Activated CD4-positive, alpha-beta memory T cell treated with anti-CD3 and anti-CD28 coated beads, Interleukin-2, amount 10 ng/mL, durations not matched to agents 7 days and 5 days (primary cell): ENCODE measurements around the gene P3H2. TPM values are rescaled to one million over a fixed set of nuclear protein-coding genes. Genes with fewer than 3 reads are reported as not detected.

Source experiments
- CTCF ChIA-PET: fragments of 350-600 bp; sonication (Branson Sonifier 250); formaldehyde crosslinking; loops from one replicate; lab custom pipeline; 2021; ENCODE audit warnings: antibody characterized with exemption, inconsistent platforms; lab: Charles Lee
- POLR2A ChIA-PET: fragments of 350-600 bp; sonication (Branson Sonifier 250); formaldehyde crosslinking; loops from one replicate; lab custom pipeline; 2021; ENCODE audit warnings: antibody characterized with exemption; lab: Charles Lee
- DNase-seq: peaks from one replicate; pipeline ENCODE4 v3.0.0-alpha.2; 2020
- H3K27ac Mint-ChIP-seq: one replicate; pipeline ENCODE4 v1.8.0; 2021; ENCODE audit warnings: mild to moderate bottlenecking, mixed read lengths
- H3K27me3 Mint-ChIP-seq: one replicate; pipeline ENCODE4 v1.8.0; 2021; ENCODE audit warnings: mixed read lengths
- H3K36me3 Mint-ChIP-seq: one replicate; pipeline ENCODE4 v1.8.0; 2021; ENCODE audit warnings: low read depth, mixed read lengths
- H3K4me1 Mint-ChIP-seq: one replicate; pipeline ENCODE4 v1.8.0; 2021; ENCODE audit warnings: mixed read lengths
- H3K4me3 Mint-ChIP-seq: one replicate; pipeline ENCODE4 v1.8.0; 2021; ENCODE audit warnings: mild to moderate bottlenecking, mixed read lengths
- H3K9me3 Mint-ChIP-seq: one replicate; pipeline ENCODE4 v1.8.0; 2021; ENCODE audit warnings: mixed read lengths
- total RNA-seq, 2 experiments: library from RNA; stranded (reverse); gene quantifications; one replicate each; pipeline ENCODE4 v1.2.3, GENCODE V29; 2021

The P3H2 gene
- total RNA-seq, 2 experiments from 2014 or later = not detected

DNA sequence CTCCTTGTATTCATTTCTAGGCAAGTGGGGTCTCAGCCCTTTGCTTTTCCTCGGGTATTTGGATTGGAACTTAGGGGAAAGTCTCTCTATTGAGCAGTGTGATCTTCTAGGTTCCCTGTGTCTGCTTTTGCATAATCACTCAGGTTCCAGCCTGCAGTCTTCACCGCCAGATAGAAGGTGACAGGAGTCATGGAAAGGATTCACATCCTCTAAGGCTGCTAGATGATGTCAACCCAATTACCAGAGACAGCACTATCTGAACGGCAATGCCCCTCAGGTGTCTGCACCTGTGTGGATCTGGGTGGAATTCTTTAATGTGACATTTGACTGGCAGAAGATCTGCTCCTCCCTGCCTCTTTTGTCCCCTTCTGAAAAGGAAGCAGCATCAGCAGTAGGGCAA lies 177.7 kb downstream of the P3H2 start:
- Mint-ChIP-seq H3K4me3 (no peak overlapping the region), H3K36me3 (no peaks in the 10 kb centered on the region), H3K27ac (no peak overlapping the region), H3K9me3 (no peaks in the 10 kb centered on the region), H3K27me3 (no peaks in the 10 kb centered on the region), H3K4me1 (no peaks in the 10 kb centered on the region)
- CTCF ChIA-PET = interaction anchor here (1.2 kb wide), 1 partner anchor 18 kb away, joined by 3 read pairs; no protein-coding TSS in a partner anchor
- POLR2A ChIA-PET = no interaction called here
- DNase-seq = no peak

DNA sequence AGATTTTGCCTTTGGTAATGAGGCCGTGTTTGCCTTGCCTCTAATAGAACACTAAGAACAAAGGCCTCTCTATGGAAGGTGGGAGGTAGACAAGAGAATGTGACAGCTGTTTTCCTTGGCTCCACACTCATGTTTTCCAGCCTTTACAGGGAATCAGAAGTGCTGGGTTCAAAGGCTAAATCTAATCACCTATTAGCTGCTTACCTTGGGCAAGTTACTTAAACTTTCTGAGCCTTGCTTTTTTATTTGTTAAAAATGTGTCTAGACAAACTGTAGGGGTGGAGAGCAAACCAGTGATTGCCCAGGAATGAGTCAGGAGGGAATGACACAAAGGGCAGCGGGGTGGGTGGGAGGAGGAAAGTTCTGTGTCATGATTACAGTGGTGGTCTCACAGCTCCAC lies 179.0 kb downstream of the P3H2 start:
- no peak for DNase-seq
- H3K36me3 Mint-ChIP-seq = no peaks in the 10 kb centered on the region
- no peaks in the 10 kb centered on the region for H3K4me1 Mint-ChIP-seq
- H3K27me3 Mint-ChIP-seq = no peaks in the 10 kb centered on the region
- no peaks in the 10 kb centered on the region for H3K9me3 Mint-ChIP-seq
- no peak overlapping the region for H3K4me3 Mint-ChIP-seq
- ChIA-PET CTCF (interaction anchor here (1.2 kb wide), 1 partner anchor 20 kb away, joined by 3 read pairs; no protein-coding TSS in a partner anchor), POLR2A (no interaction called here)
- H3K27ac Mint-ChIP-seq = no peak overlapping the region

DNA sequence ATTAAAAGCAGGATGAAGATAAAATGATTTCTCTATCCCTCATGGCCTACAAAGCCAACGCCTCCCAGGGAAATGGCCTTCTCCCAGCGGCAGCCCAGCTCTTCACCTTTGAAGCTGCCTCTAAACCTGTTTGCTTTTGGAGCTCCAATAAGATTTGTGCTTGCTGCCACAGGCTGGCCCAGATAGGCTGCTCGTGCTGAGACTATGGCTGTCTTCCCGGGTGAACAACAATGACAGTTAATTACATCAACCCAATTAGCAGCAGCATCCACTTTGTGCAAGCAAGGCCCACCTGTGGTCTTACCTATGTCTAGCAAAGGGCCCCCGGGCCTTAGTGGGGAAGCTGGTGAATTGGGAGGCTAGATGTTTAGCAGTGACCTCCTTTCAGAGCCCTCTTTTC lies 179.6 kb downstream of the P3H2 start:
- DNase-seq = no peak
- ChIA-PET POLR2A (no interaction called here), CTCF (no interaction called here)
- Mint-ChIP-seq H3K36me3 (no peaks in the 10 kb centered on the region), H3K4me3 (no peak overlapping the region), H3K9me3 (no peaks in the 10 kb centered on the region), H3K27ac (no peak overlapping the region), H3K4me1 (no peaks in the 10 kb centered on the region), H3K27me3 (no peaks in the 10 kb centered on the region)

DNA sequence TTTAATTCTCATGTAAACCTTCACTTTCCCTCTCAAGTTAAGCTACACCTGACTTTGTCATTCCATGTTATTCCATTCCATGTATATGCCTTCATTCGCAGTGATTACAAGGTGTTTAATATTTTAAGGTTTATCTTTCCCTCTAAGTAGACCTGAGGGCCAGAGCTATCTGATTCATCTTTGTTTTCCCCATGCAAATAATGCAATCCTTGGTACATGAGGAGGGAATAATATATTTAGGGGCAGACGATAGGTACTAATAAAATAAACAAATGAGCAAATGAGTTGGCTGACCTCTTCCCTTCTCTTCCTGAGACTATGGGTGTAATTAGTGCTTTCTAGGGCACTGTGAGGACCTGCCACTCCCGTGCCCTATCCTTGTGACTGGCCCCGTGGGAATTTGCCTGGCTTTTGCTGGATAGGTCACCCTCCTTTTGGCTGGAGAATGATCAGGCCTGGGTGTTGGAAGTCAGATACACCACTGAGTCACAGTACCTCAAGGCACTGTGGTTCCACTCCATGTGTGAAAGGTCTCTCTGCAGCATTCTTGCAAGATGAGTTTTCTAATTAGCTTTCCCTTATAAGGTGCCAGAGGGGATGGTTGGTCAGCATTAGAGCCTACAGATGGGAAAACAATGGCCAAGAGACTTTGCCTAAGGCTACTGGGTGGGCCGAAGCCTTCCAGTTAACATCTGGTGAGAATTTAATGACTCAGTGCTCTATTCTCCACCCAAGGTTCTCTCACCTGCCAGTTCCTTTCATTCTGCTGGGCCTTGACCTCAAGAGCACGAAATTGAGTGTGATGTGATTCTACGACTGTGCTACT lies 183.2 kb downstream of the P3H2 start:
- Mint-ChIP-seq H3K4me1 (no peaks in the 10 kb centered on the region), H3K36me3 (no peaks in the 10 kb centered on the region), H3K27me3 (no peaks in the 10 kb centered on the region), H3K4me3 (no peak overlapping the region), H3K9me3 (no peaks in the 10 kb centered on the region), H3K27ac (no peak overlapping the region)
- ChIA-PET CTCF (no interaction called here), POLR2A (no interaction called here)
- no peak for DNase-seq

DNA sequence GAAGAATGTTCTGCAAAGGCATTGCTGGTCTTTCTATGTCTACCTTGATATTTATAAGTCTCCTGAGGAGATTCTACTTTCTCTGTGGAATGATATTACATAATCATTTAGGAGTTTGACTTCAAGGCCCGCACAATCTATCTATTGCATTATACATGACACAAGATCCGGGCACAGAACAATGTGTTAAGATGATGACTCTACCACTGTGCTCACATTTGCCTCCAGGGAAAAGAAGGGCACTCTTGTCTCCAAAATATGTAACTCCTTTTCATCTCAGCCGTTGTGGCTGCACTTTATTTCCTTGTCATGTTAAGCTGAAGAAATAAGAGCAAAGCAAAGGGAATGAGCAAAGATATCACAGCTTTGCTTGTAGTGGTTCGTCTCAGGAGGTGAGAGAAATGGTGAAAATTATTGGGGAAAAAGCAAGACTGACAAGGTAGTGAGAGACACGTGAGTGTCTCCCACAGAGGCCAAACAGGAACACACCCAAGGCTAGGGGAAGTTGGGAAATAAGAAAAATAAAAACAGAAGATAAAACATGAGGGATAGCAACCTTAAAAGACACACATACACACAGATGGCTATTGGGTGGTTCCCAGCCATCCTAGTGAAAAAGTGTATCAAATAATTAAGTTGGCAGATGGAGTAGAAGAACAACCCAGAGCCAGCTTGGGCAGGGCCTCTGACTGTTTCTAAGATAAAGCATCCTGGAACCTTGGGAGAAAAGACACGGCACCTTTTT lies 184.3 kb downstream of the P3H2 start:
- POLR2A ChIA-PET = no interaction called here
- Mint-ChIP-seq H3K4me1 (no peaks in the 10 kb centered on the region), H3K4me3 (no peak overlapping the region), H3K36me3 (no peaks in the 10 kb centered on the region), H3K9me3 (no peaks in the 10 kb centered on the region), H3K27ac (no peak overlapping the region), H3K27me3 (no peaks in the 10 kb centered on the region)
- CTCF ChIA-PET = no interaction called here
- DNase-seq = no peak

DNA sequence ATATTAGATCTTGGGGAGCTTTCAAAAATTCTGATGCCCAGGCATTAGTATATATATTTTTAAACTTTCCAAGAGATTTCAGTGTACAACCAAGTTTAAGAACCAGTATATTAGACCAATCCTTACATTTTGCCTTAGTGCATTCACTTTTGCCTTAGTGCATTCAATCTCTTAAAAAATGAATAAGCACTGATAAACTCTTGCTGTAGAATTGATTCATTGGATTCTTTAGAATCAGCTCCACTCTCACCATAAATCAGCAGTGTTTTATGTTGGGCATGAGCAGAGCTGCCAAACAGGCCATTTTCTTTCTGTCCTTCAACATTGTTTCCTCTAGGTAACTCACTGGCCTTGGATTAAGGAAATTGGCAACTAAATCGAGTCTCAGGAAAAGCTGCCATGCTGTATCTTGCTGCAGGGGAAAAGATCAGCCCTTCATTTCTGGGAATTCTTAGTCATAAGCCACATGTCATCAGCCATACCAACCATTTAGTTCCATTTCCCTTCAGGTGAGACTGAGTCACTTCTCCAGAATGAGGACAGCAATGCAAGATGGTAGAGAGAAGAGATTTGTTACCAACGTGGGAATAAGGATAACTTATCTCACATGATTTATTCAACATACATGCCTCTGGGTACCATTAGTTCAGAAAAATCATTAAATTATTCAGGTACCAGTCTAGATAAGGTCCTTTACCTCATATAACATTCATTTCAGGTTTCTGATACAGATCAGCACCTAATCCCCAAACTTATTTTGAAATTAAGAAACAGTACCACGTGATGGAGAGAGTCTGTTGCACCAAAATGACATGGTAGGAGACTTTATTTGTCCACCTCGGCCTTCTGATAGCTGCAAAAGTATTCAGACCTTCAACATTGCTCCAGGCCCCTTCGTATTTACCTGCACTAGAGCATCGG lies 192.5 kb downstream of the P3H2 start:
- Mint-ChIP-seq H3K4me3 (no peak overlapping the region), H3K27ac (no peak overlapping the region), H3K27me3 (no peaks in the 10 kb centered on the region), H3K36me3 (no peaks in the 10 kb centered on the region), H3K4me1 (peaks cover 9% of the 10 kb centered on the region), H3K9me3 (no peaks in the 10 kb centered on the region)
- POLR2A ChIA-PET = no interaction called here
- DNase-seq = no peak
- CTCF ChIA-PET = no interaction called here

DNA sequence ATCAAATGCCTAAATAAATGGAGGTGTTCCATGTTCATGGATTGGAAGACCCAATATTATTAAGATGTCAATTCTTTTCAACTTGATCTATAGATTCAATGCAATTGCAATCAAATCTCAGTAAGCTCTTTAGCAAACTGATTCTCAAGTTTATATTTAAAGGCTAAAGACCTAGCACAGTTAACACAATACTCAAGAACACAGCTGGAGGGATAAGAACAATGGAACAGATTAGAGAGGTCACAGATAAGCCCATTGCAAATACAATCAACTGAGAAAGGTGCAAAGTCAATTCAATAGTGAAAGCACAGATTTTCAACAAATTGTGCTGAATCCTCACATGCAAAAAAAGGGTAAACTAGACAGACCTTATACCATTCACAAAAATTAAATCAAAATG lies 198.9 kb downstream of the P3H2 start:
- H3K27me3 Mint-ChIP-seq = no peaks in the 10 kb centered on the region
- H3K27ac Mint-ChIP-seq = no peak overlapping the region
- CTCF ChIA-PET = no interaction called here
- DNase-seq = no peak
- H3K4me3 Mint-ChIP-seq = no peak overlapping the region
- no peaks in the 10 kb centered on the region for H3K4me1 Mint-ChIP-seq
- H3K36me3 Mint-ChIP-seq = no peaks in the 10 kb centered on the region
- no peaks in the 10 kb centered on the region for H3K9me3 Mint-ChIP-seq
- POLR2A ChIA-PET = no interaction called here

DNA sequence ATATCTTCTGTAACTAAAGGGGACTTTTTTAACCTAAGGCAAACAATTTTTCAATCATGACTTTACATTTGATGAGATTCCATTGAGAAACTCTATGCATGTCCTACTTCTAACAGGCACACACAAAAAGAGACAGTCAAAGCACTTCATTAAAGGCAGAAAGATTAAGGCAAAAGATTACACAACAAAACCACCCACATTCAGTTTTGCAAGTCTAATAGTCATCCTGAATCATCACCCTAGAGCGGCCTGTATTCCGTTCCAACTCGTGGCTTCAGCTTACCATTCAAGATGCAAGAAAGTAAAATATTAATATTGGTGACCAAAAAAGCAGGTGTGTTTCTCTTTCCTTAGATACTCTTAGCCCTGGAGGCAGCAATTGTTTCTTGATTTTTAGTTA lies 205.9 kb downstream of the P3H2 start:
- DNase-seq = no peak
- Mint-ChIP-seq H3K27ac (no peak overlapping the region), H3K4me3 (no peak overlapping the region), H3K36me3 (no peaks in the 10 kb centered on the region), H3K9me3 (no peaks in the 10 kb centered on the region), H3K4me1 (no peaks in the 10 kb centered on the region), H3K27me3 (no peaks in the 10 kb centered on the region)
- ChIA-PET CTCF (no interaction called here), POLR2A (no interaction called here)

DNA sequence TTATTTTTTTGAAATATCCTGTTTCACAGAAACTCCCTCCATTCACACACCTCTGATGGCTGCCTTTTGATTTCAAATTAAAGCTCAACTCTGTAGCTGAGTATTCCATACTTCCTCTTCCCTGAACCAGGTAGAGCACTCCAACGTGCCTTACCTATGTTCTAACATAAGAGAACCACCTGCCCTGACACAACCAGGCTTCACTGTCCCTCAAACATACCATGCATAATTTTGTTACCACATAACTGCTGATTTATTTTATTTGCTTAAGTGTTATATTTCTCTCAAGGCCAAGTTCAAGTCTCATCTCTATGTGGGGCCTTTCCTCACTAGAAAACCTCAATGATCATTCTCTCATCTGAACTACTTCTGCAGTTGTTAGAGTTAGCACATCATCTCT lies 209.7 kb downstream of the P3H2 start:
- Mint-ChIP-seq H3K27ac (no peak overlapping the region), H3K9me3 (no peaks in the 10 kb centered on the region), H3K36me3 (no peaks in the 10 kb centered on the region), H3K27me3 (no peaks in the 10 kb centered on the region), H3K4me1 (no peaks in the 10 kb centered on the region), H3K4me3 (no peak overlapping the region)
- no peak for DNase-seq
- CTCF ChIA-PET = no interaction called here
- POLR2A ChIA-PET = no interaction called here

DNA sequence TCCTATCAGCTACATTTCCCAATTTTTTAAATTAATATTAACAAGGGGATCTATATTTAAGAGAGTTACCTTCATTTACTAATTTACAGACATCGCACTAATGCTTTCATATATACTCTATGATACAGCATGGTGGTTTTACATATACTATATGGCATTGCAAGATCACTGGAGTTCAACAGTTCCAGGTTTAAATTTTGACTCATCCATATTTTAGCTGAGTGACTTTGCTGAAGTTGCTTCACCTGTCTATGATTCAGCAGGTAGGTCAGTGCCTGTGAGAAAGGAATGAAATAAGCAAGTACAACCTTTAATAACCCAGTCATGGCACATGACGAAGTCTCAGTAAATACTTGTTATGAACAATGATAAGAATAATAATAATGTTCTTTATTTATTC lies 211.1 kb downstream of the P3H2 start:
- CTCF ChIA-PET = no interaction called here
- DNase-seq = no peak
- no peak overlapping the region for H3K27ac Mint-ChIP-seq
- POLR2A ChIA-PET = no interaction called here
- no peaks in the 10 kb centered on the region for H3K4me1 Mint-ChIP-seq
- H3K27me3 Mint-ChIP-seq = no peaks in the 10 kb centered on the region
- H3K36me3 Mint-ChIP-seq = no peaks in the 10 kb centered on the region
- H3K9me3 Mint-ChIP-seq = no peaks in the 10 kb centered on the region
- H3K4me3 Mint-ChIP-seq = no peak overlapping the region

DNA sequence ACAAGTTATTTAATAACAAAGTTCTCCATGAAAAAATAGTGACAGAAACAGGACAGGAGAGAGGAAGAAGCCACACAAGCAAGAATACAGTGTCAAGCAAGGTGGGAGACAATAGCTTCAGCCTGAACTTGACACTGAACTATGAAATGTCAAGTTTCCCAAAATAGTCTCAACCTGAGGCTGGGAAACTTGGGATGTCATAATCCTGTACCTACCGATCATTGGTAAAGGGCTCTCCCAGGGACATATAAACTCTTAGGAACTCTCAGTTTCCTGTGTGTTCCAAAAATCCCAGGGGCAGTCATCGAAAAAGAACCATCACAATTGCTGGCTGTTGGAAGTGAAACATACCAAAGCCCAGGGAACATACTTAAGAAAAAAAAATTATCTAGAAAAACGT lies 211.6 kb downstream of the P3H2 start:
- no peak for DNase-seq
- H3K9me3 Mint-ChIP-seq = no peaks in the 10 kb centered on the region
- CTCF ChIA-PET = no interaction called here
- H3K27me3 Mint-ChIP-seq = no peaks in the 10 kb centered on the region
- H3K36me3 Mint-ChIP-seq = no peaks in the 10 kb centered on the region
- no peak overlapping the region for H3K4me3 Mint-ChIP-seq
- H3K4me1 Mint-ChIP-seq = no peaks in the 10 kb centered on the region
- H3K27ac Mint-ChIP-seq = no peak overlapping the region
- POLR2A ChIA-PET = no interaction called here

DNA sequence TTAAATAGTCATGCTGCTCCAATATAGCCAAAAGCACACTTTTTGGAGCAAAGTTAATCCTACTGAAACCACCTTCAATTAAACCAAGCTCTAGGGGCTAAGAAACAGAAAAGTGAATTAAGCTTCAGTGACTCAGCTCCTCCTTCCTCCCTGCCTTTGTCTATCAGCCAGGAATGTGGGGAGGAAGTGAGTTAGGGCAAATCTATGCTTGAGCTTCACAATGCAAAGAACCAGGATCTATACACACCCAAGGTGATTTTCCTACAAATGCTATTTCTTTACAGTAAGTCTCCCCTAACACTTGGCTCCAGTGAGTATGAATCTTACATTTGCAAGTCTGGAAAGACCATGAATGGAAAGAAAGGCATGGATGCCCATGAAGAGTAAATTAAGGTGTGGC lies 212.1 kb downstream of the P3H2 start:
- no peaks in the 10 kb centered on the region for H3K4me1 Mint-ChIP-seq
- H3K27me3 Mint-ChIP-seq = no peaks in the 10 kb centered on the region
- H3K4me3 Mint-ChIP-seq = no peak overlapping the region
- H3K36me3 Mint-ChIP-seq = no peaks in the 10 kb centered on the region
- DNase-seq = no peak
- ChIA-PET CTCF (no interaction called here), POLR2A (no interaction called here)
- H3K27ac Mint-ChIP-seq = no peak overlapping the region
- no peaks in the 10 kb centered on the region for H3K9me3 Mint-ChIP-seq

DNA sequence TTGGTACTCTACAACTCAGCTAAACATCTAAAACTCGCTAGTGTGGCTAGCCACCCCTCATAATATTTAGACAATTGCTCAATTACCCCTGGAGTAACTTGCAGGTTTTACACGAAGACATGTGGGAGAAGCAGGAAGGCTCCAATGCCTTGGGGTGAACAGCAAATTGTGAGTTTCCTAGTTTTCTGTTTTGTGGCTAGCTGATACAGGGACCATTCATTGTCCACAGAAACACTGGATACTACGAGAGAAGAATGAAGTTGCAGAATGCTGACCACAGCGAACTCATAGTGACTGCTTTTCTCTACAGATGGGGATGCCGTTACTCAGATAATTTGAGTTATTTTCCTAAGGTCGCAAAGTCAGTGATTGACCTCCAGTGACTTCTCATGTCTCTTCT lies 212.9 kb downstream of the P3H2 start:
- POLR2A ChIA-PET = no interaction called here
- no peak for DNase-seq
- H3K27me3 Mint-ChIP-seq = no peaks in the 10 kb centered on the region
- H3K27ac Mint-ChIP-seq = no peak overlapping the region
- no peaks in the 10 kb centered on the region for H3K4me1 Mint-ChIP-seq
- no peaks in the 10 kb centered on the region for H3K9me3 Mint-ChIP-seq
- no peaks in the 10 kb centered on the region for H3K36me3 Mint-ChIP-seq
- CTCF ChIA-PET = no interaction called here
- H3K4me3 Mint-ChIP-seq = no peak overlapping the region
